Large intestine (tissue), 3 donors: ENCODE data around the gene DDAH2. TPM values are rescaled to one million over a fixed set of nuclear protein-coding genes. Genes with fewer than 3 reads are reported as not detected.

ENCODE experiments used
- DNase-seq, 2 donors: peaks; one replicate each; pipeline versions ENCODE4 v3.0.0 to v3.0.0-alpha.2; 2013
- H3K27ac ChIP-seq: one replicate; pipeline ENCODE4 v1.5.1; 2013; ENCODE audit warnings: low read length
- H3K27me3 ChIP-seq: 2 replicates; pipeline ENCODE4 v1.6.1; 2013; ENCODE audit warnings: low read length; ENCODE audit not compliant: control insufficient read depth, insufficient read depth
- H3K36me3 ChIP-seq: 2 replicates; pipeline ENCODE4 v1.6.1; 2013; ENCODE audit warnings: low read length; ENCODE audit not compliant: control insufficient read depth, insufficient read depth
- H3K4me1 ChIP-seq: one replicate; pipeline ENCODE4 v1.6.1; 2013; ENCODE audit warnings: low read length; ENCODE audit not compliant: control insufficient read depth, insufficient read depth
- H3K4me3 ChIP-seq: one replicate; pipeline ENCODE4 v1.5.1; 2013; ENCODE audit warnings: low read length
- H3K9me3 ChIP-seq: one replicate; pipeline ENCODE4 v1.6.1; 2013; ENCODE audit warnings: mild to moderate bottlenecking, low read depth, low read length, moderate library complexity; ENCODE audit not compliant: control insufficient read depth
- WGBS: methylation state at CpG from one replicate; pipeline ENCODE4 v1.1.5; 2013; ENCODE audit warnings: low lambda C conversion rate; ENCODE audit not compliant: insufficient coverage; 5-methylcytosine and 5-hydroxymethylcytosine counted together
- polyA plus RNA-seq: library from polyadenylated mRNA; unstranded; fragments of 120-200 nt; gene quantifications from one replicate; pipeline ENCODE4 v1.2.1, GENCODE V29; 2013

The DDAH2 gene
- polyA plus RNA-seq, 1 donor, result 82.6 TPM

GRCh38 chr6:31723980-31724691 lies 5.0 kb downstream of the DDAH2 start:
- H3K4me1 ChIP-seq, result peaks cover 15% of the 10 kb centered on the region
- H3K27ac ChIP-seq, result no peak overlapping the region
- DNase-seq, result no peak
- H3K4me3 ChIP-seq, result no peak overlapping the region
- peaks cover 2% of the 10 kb centered on the region for H3K9me3 ChIP-seq
- H3K27me3 ChIP-seq, result no peaks in the 10 kb centered on the region
- H3K36me3 ChIP-seq, result peaks cover 27% of the 10 kb centered on the region
- 93% methylated on average over 4 of the region's 25 CpGs for WGBS

- Histone ChIP-seq H3K36me3 (peaks cover 27% of the 10 kb centered on the region), H3K27me3 (no peaks in the 10 kb centered on the region), H3K27ac (no peak within 1 kb of the TSS), H3K9me3 (peaks cover 2% of the 10 kb centered on the region), H3K4me1 (peaks cover 16% of the 10 kb centered on the region), H3K4me3 (no peak within 1 kb of the TSS)
- 67% methylated on average over 1 of the region's 46 CpGs for WGBS
- no peak for DNase-seq
Observed at GRCh38 chr6:31723245-31723979, 5.7 kb downstream of the DDAH2 start, which contains the start of gene MPIG6B. TSS of gene MPIG6B (plus strand) at chr6:31723373. CDS start at chr6:31723384, 11 bp downstream.

- no CpG with 5 or more reads among the region's 3 CpGs for WGBS
Observed at GRCh38 chr6:31722173-31722572, 6.9 kb downstream of the DDAH2 start.

GRCh38 chr6:31721351-31722020 lies 7.6 kb downstream of the DDAH2 start, which contains the start of gene LY6G6C:
TSS of gene LY6G6C (minus strand) at chr6:31721746. CDS start at chr6:31721679, 67 bp downstream.
- no peak for DNase-seq
- Histone ChIP-seq H3K9me3 (peaks cover 2% of the 10 kb centered on the region), H3K36me3 (peaks cover 11% of the 10 kb centered on the region), H3K27ac (no peak within 1 kb of the TSS), H3K27me3 (no peaks in the 10 kb centered on the region), H3K4me3 (no peak within 1 kb of the TSS), H3K4me1 (peaks cover 7% of the 10 kb centered on the region)
- no CpG with 5 or more reads among the region's 4 CpGs for WGBS

More at GRCh38 chr6:31722173-31722572, 6.9 kb downstream of the DDAH2 start:
- no peaks in the 10 kb centered on the region for H3K27me3 ChIP-seq
- H3K4me3 ChIP-seq, result no peak overlapping the region
- DNase-seq, result no peak
- H3K36me3 ChIP-seq, result peaks cover 18% of the 10 kb centered on the region
- H3K27ac ChIP-seq, result no peak overlapping the region
- H3K4me1 ChIP-seq, result peaks cover 10% of the 10 kb centered on the region
- peaks cover 2% of the 10 kb centered on the region for H3K9me3 ChIP-seq

GRCh38 chr6:31720196-31720770 lies 8.8 kb downstream of the DDAH2 start:
- 50% methylated on average over 1 of the region's 5 CpGs for WGBS

GRCh38 chr6:31719001-31719400 lies 10.1 kb downstream of the DDAH2 start:
- WGBS, result no CpG with 5 or more reads among the region's 6 CpGs
- Histone ChIP-seq H3K9me3 (peaks cover 2% of the 10 kb centered on the region), H3K27ac (no peak overlapping the region), H3K4me1 (peaks cover 16% of the 10 kb centered on the region), H3K27me3 (no peaks in the 10 kb centered on the region), H3K36me3 (no peaks in the 10 kb centered on the region), H3K4me3 (no peak overlapping the region)
- no peak for DNase-seq

More at GRCh38 chr6:31720196-31720770, 8.8 kb downstream of the DDAH2 start:
- DNase-seq, result no peak
- Histone ChIP-seq H3K4me1 (peaks cover 7% of the 10 kb centered on the region), H3K27me3 (no peaks in the 10 kb centered on the region), H3K4me3 (no peak overlapping the region), H3K9me3 (peaks cover 2% of the 10 kb centered on the region), H3K36me3 (no peaks in the 10 kb centered on the region), H3K27ac (no peak overlapping the region)

GRCh38 chr6:31718265-31718664 lies 10.8 kb downstream of the DDAH2 start:
- no CpG with 5 or more reads among the region's 1 CpG for WGBS
- peak in 1 of 2 donors; percentile 78 for DNase-seq

GRCh38 chr6:31717499-31718222 lies 11.4 kb downstream of the DDAH2 start:
- no peaks in the 10 kb centered on the region for H3K27me3 ChIP-seq
- DNase-seq, result peak in 1 of 2 donors; percentile 15
- no CpG with 5 or more reads among the region's 10 CpGs for WGBS
- H3K4me3 ChIP-seq, result no peak overlapping the region
- peaks cover 26% of the 10 kb centered on the region for H3K4me1 ChIP-seq
- no peak overlapping the region for H3K27ac ChIP-seq
- no peaks in the 10 kb centered on the region for H3K9me3 ChIP-seq
- no peaks in the 10 kb centered on the region for H3K36me3 ChIP-seq

More at GRCh38 chr6:31718265-31718664, 10.8 kb downstream of the DDAH2 start:
- no peak overlapping the region for H3K4me3 ChIP-seq
- no peaks in the 10 kb centered on the region for H3K36me3 ChIP-seq
- no peaks in the 10 kb centered on the region for H3K27me3 ChIP-seq
- no peaks in the 10 kb centered on the region for H3K9me3 ChIP-seq
- peaks cover 24% of the 10 kb centered on the region for H3K4me1 ChIP-seq
- H3K27ac ChIP-seq, result no peak overlapping the region

- WGBS, result no CpG with 5 or more reads among the region's 16 CpGs
Observed at GRCh38 chr6:31715022-31715958, 13.8 kb downstream of the DDAH2 start, which contains the start of gene LY6G6D. TSS of gene LY6G6D (plus strand) at chr6:31715348. CDS start at chr6:31715356, 8 bp downstream.

More at GRCh38 chr6:31715022-31715958, 13.8 kb downstream of the DDAH2 start, which contains the start of gene LY6G6D:
- Histone ChIP-seq H3K36me3 (no peaks in the 10 kb centered on the region), H3K4me3 (no peak within 1 kb of the TSS), H3K9me3 (no peaks in the 10 kb centered on the region), H3K27ac (peak within 1 kb of the TSS; percentile 53), H3K4me1 (peaks cover 26% of the 10 kb centered on the region), H3K27me3 (no peaks in the 10 kb centered on the region)
- DNase-seq, result no peak
